K562 (cell line): Measurements from ENCODE around the gene GNG3. TPM values are rescaled to one million over a fixed set of nuclear protein-coding genes. Genes with fewer than 3 reads are reported as not detected.

Experiments used
- AFF4 ChIP-seq: sonication (generic); formaldehyde crosslinking; IDR thresholded peaks from 2 replicates; pipeline ENCODE4 v1.8.0; 2023; ENCODE audit warnings: mild to moderate bottlenecking, missing genetic modification reagents
- ATF1 ChIP-seq, 2 experiments: fragments of 450-650 bp in 1 of 2; IDR thresholded peaks; 2 replicates each; pipeline ENCODE4 v1.6.1; 2016; ENCODE audit warnings: missing compliant biosample characterization in 1 of 2, missing genetic modification characterization in 1 of 2
- CEBPG ChIP-seq, 3 experiments: fragments of 200-800 bp in 1 of 3; sonication (Bioruptor generic) in 1 of 3; sonication (generic) in 1 of 3; formaldehyde crosslinking in 1 of 3; IDR thresholded peaks in 2 of 3; conservative IDR thresholded peaks in 1 of 3; 2 replicates each; pipeline versions ENCODE4 v1.6.1 to v1.8.0; 2016 to 2022; ENCODE audit warnings: missing compliant biosample characterization in 2 of 3, missing genetic modification characterization in 2 of 3, mild to moderate bottlenecking in 1 of 3, missing genetic modification reagents in 1 of 3
- CGGBP1 ChIP-seq: fragments of 250-450 bp; sonication (Bioruptor Pico); IDR thresholded peaks from 2 replicates; pipeline ENCODE4 v1.9.0; 2021; ENCODE audit warnings: mild to moderate bottlenecking
- CREM ChIP-seq: IDR thresholded peaks from 2 replicates; pipeline ENCODE4 v1.6.1; 2014; ENCODE audit warnings: antibody characterized with exemption, low read depth
- E2F1 ChIP-seq: sonication (generic); formaldehyde crosslinking; IDR thresholded peaks from 2 replicates; pipeline ENCODE4 v1.8.1; 2023; ENCODE audit warnings: mild to moderate bottlenecking, missing genetic modification reagents, moderate library complexity
- MYBL2 ChIP-seq, 2 experiments: fragments of 450-650 bp in 1 of 2; sonication (generic) in 1 of 2; formaldehyde crosslinking in 1 of 2; IDR thresholded peaks; 2 replicates each; pipeline versions ENCODE4 v1.6.1 to v1.8.1; 2017 to 2022; ENCODE audit warnings: borderline replicate concordance in 1 of 2, inconsistent platforms in 1 of 2, low read depth in 1 of 2, mild to moderate bottlenecking in 1 of 2, missing genetic modification reagents in 1 of 2, moderate library complexity in 1 of 2
- POLR3A ChIP-seq: IDR thresholded peaks from 2 replicates; pipeline ENCODE4 v1.6.1; 2011; ENCODE audit warnings: borderline replicate concordance, mild to moderate bottlenecking, moderate library complexity; ENCODE audit not compliant: insufficient read length, insufficient read depth; ENCODE audit errors: extremely low read depth
- RBM14 ChIP-seq: fragments of 200-400 bp; formaldehyde crosslinking; IDR thresholded peaks from 2 replicates; pipeline ENCODE4 v1.6.1; 2018; ENCODE audit warnings: low read depth, mild to moderate bottlenecking, low read length, moderate library complexity, borderline replicate concordance; ENCODE audit not compliant: insufficient read depth
- SMAD4 ChIP-seq: fragments of 250-450 bp; sonication (Bioruptor Pico); conservative IDR thresholded peaks from 2 replicates; pipeline ENCODE4 v1.8.0; 2021; ENCODE audit warnings: inconsistent platforms, mild to moderate bottlenecking, moderate library complexity
- SREBF2 ChIP-seq: sonication (generic); formaldehyde crosslinking; IDR thresholded peaks from 2 replicates; pipeline ENCODE4 v1.4.0; 2020; ENCODE audit warnings: mild to moderate bottlenecking, missing genetic modification reagents
- TAF1 ChIP-seq: IDR thresholded peaks from 2 replicates; pipeline ENCODE4 v1.6.1; 2011; ENCODE audit warnings: mild to moderate bottlenecking, low read length, moderate library complexity; ENCODE audit not compliant: insufficient read depth, control insufficient read depth, severe bottlenecking; ENCODE audit errors: extremely low read depth
- TCF7L2 ChIP-seq: fragments of 150-350 bp; IDR thresholded peaks from 2 replicates; pipeline ENCODE4 v1.6.1; 2016; ENCODE audit warnings: low read depth, mild to moderate bottlenecking, low read length, moderate library complexity
- YBX1 ChIP-seq: fragments of 450-650 bp; IDR thresholded peaks from 2 replicates; pipeline ENCODE4 v1.7.1; 2016; ENCODE audit warnings: mild to moderate bottlenecking
- ZNF133 ChIP-seq: fragments of 250-450 bp; sonication (Bioruptor Pico); IDR thresholded peaks from 2 replicates; pipeline ENCODE4 v1.4.0; 2020; ENCODE audit warnings: mild to moderate bottlenecking
- ZNF347 ChIP-seq: fragments of 450-650 bp; formaldehyde crosslinking; IDR thresholded peaks from 2 replicates; pipeline ENCODE4 v1.4.0; 2020; ENCODE audit warnings: low read depth, mild to moderate bottlenecking, moderate library complexity
- ZNF592 ChIP-seq: fragments of 450-650 bp; IDR thresholded peaks from 2 replicates; pipeline ENCODE4 v1.6.1; 2017; ENCODE audit warnings: antibody characterized with exemption, mild to moderate bottlenecking
- polyA plus RNA-seq, 8 experiments: library from polyadenylated mRNA; depleted of rRNA in 4 of 8; stranded (reverse) in 5 of 8; unstranded in 3 of 8; fragments of >200 nt; fragmentation: Nextera tagmentation in 2 of 8; fragmentation: Illumina TruSeq in 1 of 8; extraction: Ambion mirVana in 2 of 8; extraction: Trizol in 1 of 8; gene quantifications; 2 replicates each; pipeline versions ENCODE4 v1.2.1 to v1.2.3, GENCODE V29; 2011 to 2014; ENCODE audit warnings: inconsistent platforms in 1 of 8, missing spikeins in 1 of 8
- total RNA-seq, 7 experiments: library from RNA; depleted of rRNA in 6 of 7; stranded (reverse); fragments of >200 nt in 6 of 7; fragmentation: Illumina TruSeq in 2 of 7; extraction: Trizol in 2 of 7; gene quantifications; 2 replicates each; pipeline versions ENCODE4 v1.2.1 to v1.2.3, GENCODE V29; 2011 to 2021; ENCODE audit warnings: low replicate concordance in 1 of 7

GNG3 gene
- total and polyA plus RNA-seq, 9 of the 15 experiments (the other 6 are each of a cell fraction or from before 2014, with no cell fraction given), result 0.07 TPM; not detected in 8

GRCh38 chr11:62680825-62681240 is 26.6 kb upstream of the GNG3 start (continued):
- TF ChIP-seq SREBF2 (no peak), ZNF347 (CRISPR knock-in tag) (no peak), ATF1 (CRISPR knock-in tag; IDR thresholded peaks at IDR 0.05) (no peak), ATF1 (tag; IDR thresholded peaks at IDR 0.05) (no peak), ZNF133 (CRISPR knock-in tag) (no peak), SMAD4 (CRISPR knock-in tag) (no peak), E2F1 (no peak), ZNF592 (0 out of 2 replicates have a peak, but pooled peaks have one; percentile 53), CEBPG (CRISPR knock-in tag; IDR thresholded peaks at IDR 0.05) (no peak; the same call in 1 of the 2 replicates), CEBPG (tag; conservative IDR thresholded peaks at IDR 0.05 in 1 of 2, IDR thresholded peaks at IDR 0.05 in 1 of 2) (peak in 1 of 2 experiments; percentile 46; a peak in 1 of 4 replicates), YBX1 (no peak), POLR3A (no peak), TCF7L2 (no peak), TAF1 (no peak), AFF4 (CRISPR knock-in tag) (no peak), MYBL2 (IDR thresholded peaks at IDR 0.05; ENCODE audit: low read depth) (no peak), MYBL2 (CRISPR knock-in tag; IDR thresholded peaks at IDR 0.05; ENCODE audit: borderline replicate concordance) (no peak), CGGBP1 (CRISPR knock-in tag) (no peak), CREM (peak; percentile 41), RBM14 (no peak)
